H1 (cell line): ENCODE results near the gene MPPED2. TPM values are rescaled to one million over a fixed set of nuclear protein-coding genes. Genes with fewer than 3 reads are reported as not detected.

Experiments used
- CTCF ChIA-PET: fragments of 300-600 bp; sonication (Branson Sonifier 250); formaldehyde crosslinking; loops from one replicate; lab custom pipeline; 2021; ENCODE audit not compliant: partially characterized antibody; lab: Charles Lee
- POLR2A ChIA-PET: fragments of 300-600 bp; sonication (Branson Sonifier 250); formaldehyde crosslinking; loops from one replicate; lab custom pipeline; 2021; ENCODE audit warnings: inconsistent platforms; ENCODE audit not compliant: partially characterized antibody; lab: Charles Lee
- DNase-seq, 2 experiments: peaks; one replicate each; pipeline versions ENCODE4 v3.0.0 to v3.0.0-alpha.2; 2010 to 2022; ENCODE audit warnings: low spot score in 2 of 2, low read depth in 1 of 2, mixed read lengths in 1 of 2
- FAIRE-seq: peaks from 2 replicates; lab custom pipeline; 2011; peaks lifted over from hg19 to GRCh38; lab: Jason Lieb, UNC
- H2AFZ ChIP-seq: 2 replicates; pipeline ENCODE4 v1.8.1; 2012; ENCODE audit warnings: low read length, inconsistent platforms
- H2AK5ac ChIP-seq: 2 replicates; pipeline ENCODE4 v1.6.1; 2013; ENCODE audit warnings: low read depth, low read length
- H2BK120ac ChIP-seq: replicated peaks from 2 replicates; pipeline ENCODE3; 2013; ENCODE audit warnings: low read depth, low read length, inconsistent platforms
- H2BK12ac ChIP-seq: 2 replicates; pipeline ENCODE4 v1.6.1; 2013; ENCODE audit warnings: low read depth, low read length
- H2BK15ac ChIP-seq: 2 replicates; pipeline ENCODE4 v1.6.1; 2013; ENCODE audit warnings: low read length
- H2BK20ac ChIP-seq: 2 replicates; pipeline ENCODE4 v1.6.1; 2013; ENCODE audit warnings: low read length
- H2BK5ac ChIP-seq: 2 replicates; pipeline ENCODE4 v1.6.1; 2013; ENCODE audit warnings: low read depth, low read length
- H3K14ac ChIP-seq: 2 replicates; pipeline ENCODE4 v1.6.1; 2013; ENCODE audit warnings: inconsistent platforms; ENCODE audit not compliant: insufficient read length
- H3K18ac ChIP-seq: 2 replicates; pipeline ENCODE4 v1.6.1; 2013; ENCODE audit warnings: low read length; ENCODE audit errors: extremely low read depth
- H3K23ac ChIP-seq: 2 replicates; pipeline ENCODE4 v1.6.1; 2013; ENCODE audit warnings: inconsistent platforms; ENCODE audit not compliant: insufficient read length
- H3K23me2 ChIP-seq: 2 replicates; pipeline ENCODE4 v1.6.1; 2013; ENCODE audit warnings: low read depth, low read length
- H3K27ac ChIP-seq: 2 replicates; pipeline ENCODE4 v1.6.1; 2011; ENCODE audit warnings: low read depth, low read length, inconsistent platforms
- H3K27me3 ChIP-seq, 4 experiments: replicated peaks in 1 of 4; 1 replicate in 1 of 4; 2 replicates in 3 of 4; pipeline versions ENCODE4 v1.6.1 to v1.8.1; 2011 to 2013; ENCODE audit warnings: low read length in 3 of 4, mild to moderate bottlenecking in 3 of 4, inconsistent platforms in 2 of 4, mixed read lengths in 2 of 4, moderate library complexity in 1 of 4; ENCODE audit not compliant: control insufficient read depth in 3 of 4, insufficient read depth in 3 of 4; ENCODE audit errors: extremely low read depth in 1 of 4
- H3K36me3 ChIP-seq, 4 experiments: 2 replicates each; pipeline versions ENCODE4 v1.6.1 to v1.8.1; 2011 to 2013; ENCODE audit warnings: mild to moderate bottlenecking in 4 of 4, low read length in 3 of 4, moderate library complexity in 2 of 4, control low read depth in 1 of 4, inconsistent platforms in 1 of 4; ENCODE audit not compliant: insufficient read depth in 4 of 4, control insufficient read depth in 2 of 4
- H3K4ac ChIP-seq: replicated peaks from 2 replicates; pipeline ENCODE3; 2013; ENCODE audit warnings: low read length, low read depth, mixed read lengths, inconsistent platforms; ENCODE audit not compliant: insufficient read length
- H3K4me1 ChIP-seq, 4 experiments: replicated peaks in 1 of 4; 1 replicate in 1 of 4; 2 replicates in 3 of 4; pipeline versions ENCODE4 v1.6.1 to v1.8.1; 2011 to 2013; ENCODE audit warnings: low read length in 3 of 4, inconsistent platforms in 2 of 4, mixed read lengths in 1 of 4; ENCODE audit not compliant: insufficient read depth in 4 of 4, control insufficient read depth in 3 of 4
- H3K4me2 ChIP-seq, 2 experiments: 2 replicates each; pipeline versions ENCODE4 v1.6.1 to v1.8.1; 2011 to 2013; ENCODE audit warnings: low read depth in 2 of 2, low read length in 2 of 2, control low read depth in 1 of 2, inconsistent platforms in 1 of 2, mild to moderate bottlenecking in 1 of 2; ENCODE audit not compliant: insufficient read depth in 1 of 2
- H3K4me3 ChIP-seq, 4 experiments: fragments of 200-600, 300-600 bp in 1 of 4; sonication (generic), shearing (Covaris generic), sonication (Bioruptor Twin) in 1 of 4; 2 replicates each; pipeline versions ENCODE4 v1.5.1 to v1.8.1; 2011 to 2016; ENCODE audit warnings: low read length in 4 of 4, low read depth in 3 of 4, control low read depth in 2 of 4, inconsistent platforms in 2 of 4, mild to moderate bottlenecking in 2 of 4, mixed read lengths in 1 of 4, moderate library complexity in 1 of 4; ENCODE audit not compliant: insufficient read depth in 2 of 4; ENCODE audit errors: extremely low read depth in 1 of 4
- H3K56ac ChIP-seq: replicated peaks from 2 replicates; pipeline ENCODE3; 2013; ENCODE audit warnings: low read depth, mild to moderate bottlenecking, mixed read lengths, low read length, inconsistent platforms; ENCODE audit not compliant: insufficient read length
- H3K79me1 ChIP-seq: 2 replicates; pipeline ENCODE4 v1.6.1; 2013; ENCODE audit warnings: low read depth, low read length, control low read depth
- H3K79me2 ChIP-seq, 2 experiments: 2 replicates each; pipeline versions ENCODE4 v1.6.1 to v1.8.1; 2012 to 2013; ENCODE audit warnings: low read length in 2 of 2, mild to moderate bottlenecking in 2 of 2, inconsistent platforms in 1 of 2; ENCODE audit not compliant: insufficient read depth in 2 of 2, control insufficient read depth in 1 of 2
- H3K9ac ChIP-seq, 4 experiments: replicated peaks in 1 of 4; 1 replicate in 1 of 4; 2 replicates in 3 of 4; pipeline versions ENCODE4 v1.6.1 to v1.8.1; 2011 to 2013; ENCODE audit warnings: low read depth in 3 of 4, low read length in 3 of 4, control low read depth in 2 of 4, mild to moderate bottlenecking in 2 of 4, moderate library complexity in 2 of 4, inconsistent platforms in 1 of 4; ENCODE audit errors: extremely low read depth in 1 of 4
- H3K9me3 ChIP-seq, 2 experiments: 2 replicates each; pipeline versions ENCODE4 v1.6.1 to v1.8.1; 2012 to 2013; ENCODE audit warnings: mild to moderate bottlenecking in 2 of 2, moderate library complexity in 2 of 2, control low read depth in 1 of 2, inconsistent platforms in 1 of 2, low read depth in 1 of 2, low read length in 1 of 2, mixed read lengths in 1 of 2; ENCODE audit not compliant: insufficient read depth in 2 of 2
- H4K20me1 ChIP-seq, 2 experiments: replicated peaks in 1 of 2; 2 replicates each; pipeline versions ENCODE3 to v1.8.1; 2011 to 2013; ENCODE audit warnings: inconsistent platforms in 2 of 2, low read length in 2 of 2, mild to moderate bottlenecking in 1 of 2; ENCODE audit not compliant: insufficient read depth in 2 of 2, control insufficient read depth in 1 of 2
- H4K5ac ChIP-seq: 2 replicates; pipeline ENCODE4 v1.6.1; 2013; ENCODE audit warnings: low read length, low read depth, mixed read lengths, inconsistent platforms; ENCODE audit not compliant: insufficient read length
- H4K8ac ChIP-seq: 2 replicates; pipeline ENCODE4 v1.8.0; 2013; ENCODE audit warnings: mild to moderate bottlenecking, moderate library complexity, low read length, inconsistent platforms; ENCODE audit not compliant: insufficient read depth; ENCODE audit errors: extremely low read depth
- H4K91ac ChIP-seq: replicated peaks from 2 replicates; pipeline ENCODE3; 2013; ENCODE audit warnings: low read length, mixed read lengths, inconsistent platforms; ENCODE audit not compliant: insufficient read length
- EZH2 ChIP-seq: fragments of 200-600 bp; sonication (generic); IDR thresholded peaks from 2 replicates; pipeline ENCODE4 v1.7.1; 2012; ENCODE audit warnings: low read depth, mild to moderate bottlenecking, moderate library complexity, low read length, inconsistent platforms; ENCODE audit not compliant: severe bottlenecking
- WGBS, 2 experiments: shearing (Covaris generic) in 1 of 2; methylation state at CpG; one replicate each; pipeline versions ENCODE4 v1.1.6 to v1.1.7; 2013 to 2015; ENCODE audit warnings: low lambda C conversion rate in 2 of 2, mixed read lengths in 2 of 2, inconsistent platforms in 1 of 2, low coverage in 1 of 2, missing lambda C conversion rate in 1 of 2; ENCODE audit not compliant: insufficient replicate concordance in 2 of 2, insufficient coverage in 1 of 2, insufficient read length in 1 of 2; ENCODE audit errors: extremely low coverage in 1 of 2, missing lambda C conversion rate in 1 of 2; 5-methylcytosine and 5-hydroxymethylcytosine counted together
- polyA plus RNA-seq, 7 experiments: library from polyadenylated mRNA; depleted of rRNA in 3 of 7; stranded (reverse) in 5 of 7; unstranded in 2 of 7; fragments of >200 nt in 5 of 7; fragments of 200-250 nt in 2 of 7; gene quantifications; 1 replicate in 5 of 7; 2 replicates in 1 of 7; 4 replicates in 1 of 7; pipeline versions ENCODE4 v1.2.1 to v1.2.3, GENCODE V29; 2011 to 2013; ENCODE audit warnings: missing spikeins in 2 of 7, mixed read lengths in 2 of 7
- total RNA-seq: library from RNA; stranded (reverse); fragmentation: NEBNext Ultra II Directional; extraction: Animal tissue kit (Norgen Biotek cat#: 25700); gene quantifications from 2 replicates; pipeline ENCODE4 v1.2.1, GENCODE V29; 2021

The MPPED2 gene
- total and polyA plus RNA-seq, 2 of the 8 experiments (the other 6 are each of a cell fraction or from before 2014, with no cell fraction given): 1.3 to 3.5 TPM

GRCh38 chr11:30462421-30462820 is 123.7 kb downstream of the MPPED2 start:
- Histone ChIP-seq H3K9ac (no peak overlapping the region), H3K23ac (no peak overlapping the region), H3K4me1 (peaks cover 0 to 17% (median 4%) of the 10 kb centered on the region in 4 experiments; a peak in 3 of 7 replicates), H3K79me2 (no peaks in the 10 kb centered on the region), H3K36me3 (no peaks in the 10 kb centered on the region), H3K18ac (no peak overlapping the region), H4K91ac (no peak overlapping the region), H4K8ac (no peak overlapping the region), H3K23me2 (no peaks in the 10 kb centered on the region), H2AK5ac (no peak overlapping the region), H4K5ac (no peak overlapping the region), H3K4me2 (no peak overlapping the region), H4K20me1 (no peaks in the 10 kb centered on the region), H3K56ac (no peak overlapping the region), H2AFZ (no peak overlapping the region), H2BK20ac (no peak overlapping the region), H3K79me1 (no peaks in the 10 kb centered on the region; the same call in 1 of the 2 replicates), H2BK5ac (no peak overlapping the region), H3K27ac (no peak overlapping the region), H2BK12ac (no peak overlapping the region), H3K9me3 (no peaks in the 10 kb centered on the region), H2BK15ac (no peak overlapping the region), H2BK120ac (no peak overlapping the region)
- CTCF ChIA-PET: no interaction called here
- POLR2A ChIA-PET: no interaction called here
- WGBS, 2 experiments: 91% methylated on average over 3 of the region's 3 CpGs; no CpG with 5 or more reads in 1 of the 2 experiments
- no peak for FAIRE-seq
- TF ChIP-seq EZH2: no peak
- TF ChIP-seq, all 59 proteins: peak for 0
- Histone ChIP-seq H3K4me3 (no peak overlapping the region), H3K4ac (no peak overlapping the region), H3K14ac (no peak overlapping the region), H3K27me3 (peaks cover 0 to 1% (median 0%) of the 10 kb centered on the region in 4 experiments; a peak in 1 of 7 replicates)
- DNase-seq: no peak
